SJSA1 (cell line): ENCODE measurements around the gene ASAP2. TPM values are rescaled to one million over a fixed set of nuclear protein-coding genes. Genes with fewer than 3 reads are reported as not detected.
A peak's percentile ranks its signal among the peaks of the same experiment; 100 is the strongest.

Source experiments
- DNase-seq, 2 experiments: peaks; one replicate each; pipeline ENCODE4 v3.0.0-alpha.2; 2015 to 2020; ENCODE audit warnings: low spot score in 2 of 2, low read depth in 1 of 2
- H3K27ac ChIP-seq: fragments of 250-450 bp; sonication (Bioruptor Pico); 2 replicates; pipeline ENCODE4 v1.5.1; 2020; ENCODE audit warnings: mild to moderate bottlenecking, moderate library complexity
- H3K27me3 ChIP-seq: fragments of 250-450 bp; sonication (Bioruptor Pico); replicated peaks from 2 replicates; pipeline ENCODE4 v1.5.1; 2020; ENCODE audit warnings: mild to moderate bottlenecking, moderate library complexity
- H3K36me3 ChIP-seq: fragments of 250-450 bp; sonication (Bioruptor Pico); 2 replicates; pipeline ENCODE4 v1.5.1; 2020; ENCODE audit warnings: mild to moderate bottlenecking
- H3K4me1 ChIP-seq: fragments of 250-450 bp; sonication (Bioruptor Pico); replicated peaks from 2 replicates; pipeline ENCODE4 v1.6.1; 2021; ENCODE audit warnings: mild to moderate bottlenecking
- H3K4me3 ChIP-seq: fragments of 250-450 bp; sonication (Bioruptor Pico); 2 replicates; pipeline ENCODE4 v1.5.1; 2020; ENCODE audit warnings: mild to moderate bottlenecking
- H3K9me3 ChIP-seq: fragments of 250-450 bp; sonication (Bioruptor Pico); replicated peaks from 2 replicates; pipeline ENCODE4 v1.5.1; 2020; ENCODE audit warnings: mild to moderate bottlenecking
- total RNA-seq: library from RNA; depleted of rRNA; stranded (reverse); fragments of >200 nt; shearing (Covaris generic); gene quantifications from 2 replicates; pipeline ENCODE4 v1.2.3, GENCODE V29; 2014

ASAP2 gene
- total RNA-seq, 1 experiment from 2014 or later = 15.5 TPM

DNA sequence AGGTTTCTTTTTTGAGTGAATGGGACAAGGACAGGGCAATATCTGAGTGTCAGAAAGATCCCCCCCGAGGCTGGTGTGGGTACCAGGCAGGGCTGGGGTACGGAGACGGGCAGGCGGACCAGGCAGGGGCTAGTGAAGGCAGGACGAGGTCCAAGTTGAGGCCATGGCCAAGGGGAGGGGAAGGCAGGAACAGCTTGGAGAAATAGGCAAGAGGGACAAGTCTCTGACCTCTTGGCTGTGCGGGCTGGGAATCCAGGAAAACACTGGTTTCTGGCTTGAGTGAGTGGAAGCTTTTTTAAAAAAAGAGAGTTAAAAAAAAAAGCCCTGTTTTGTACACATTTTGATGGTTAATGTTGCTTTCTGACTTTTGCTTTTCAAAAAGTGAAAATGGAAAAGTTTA lies 30.3 kb downstream of the ASAP2 start:
- no peak for DNase-seq
- Histone ChIP-seq H3K36me3 (no peaks in the 10 kb centered on the region), H3K27me3 (no peaks in the 10 kb centered on the region), H3K4me1 (peaks cover 76% of the 10 kb centered on the region), H3K27ac (peak overlapping the region; percentile 87), H3K9me3 (no peaks in the 10 kb centered on the region), H3K4me3 (no peak overlapping the region)

DNA sequence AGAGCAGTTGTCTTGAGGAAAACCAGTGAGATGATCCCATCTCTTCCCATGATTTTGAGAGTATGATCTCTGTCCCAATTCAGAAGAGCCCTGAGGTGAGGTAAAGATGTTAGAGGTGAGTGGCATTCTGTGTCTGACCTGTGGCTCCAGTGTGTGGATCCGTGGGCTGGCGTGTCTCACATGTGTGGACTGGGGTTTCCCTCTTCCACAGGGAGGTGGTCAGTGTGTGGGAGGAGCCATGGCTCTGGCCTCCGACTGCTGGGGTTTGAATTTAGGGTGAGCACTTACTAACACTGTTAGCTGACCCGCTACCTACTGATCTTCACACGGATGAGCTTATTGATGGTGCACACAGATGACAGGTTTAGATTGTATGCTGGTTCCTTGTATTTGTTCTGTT lies 31.2 kb downstream of the ASAP2 start:
- H3K36me3 ChIP-seq = no peaks in the 10 kb centered on the region
- H3K27ac ChIP-seq = peak overlapping the region; percentile 15; the same call in 1 of the 2 replicates
- no peak overlapping the region for H3K4me3 ChIP-seq
- H3K4me1 ChIP-seq = peaks cover 69% of the 10 kb centered on the region
- no peaks in the 10 kb centered on the region for H3K27me3 ChIP-seq
- no peaks in the 10 kb centered on the region for H3K9me3 ChIP-seq
- DNase-seq = no peak

DNA sequence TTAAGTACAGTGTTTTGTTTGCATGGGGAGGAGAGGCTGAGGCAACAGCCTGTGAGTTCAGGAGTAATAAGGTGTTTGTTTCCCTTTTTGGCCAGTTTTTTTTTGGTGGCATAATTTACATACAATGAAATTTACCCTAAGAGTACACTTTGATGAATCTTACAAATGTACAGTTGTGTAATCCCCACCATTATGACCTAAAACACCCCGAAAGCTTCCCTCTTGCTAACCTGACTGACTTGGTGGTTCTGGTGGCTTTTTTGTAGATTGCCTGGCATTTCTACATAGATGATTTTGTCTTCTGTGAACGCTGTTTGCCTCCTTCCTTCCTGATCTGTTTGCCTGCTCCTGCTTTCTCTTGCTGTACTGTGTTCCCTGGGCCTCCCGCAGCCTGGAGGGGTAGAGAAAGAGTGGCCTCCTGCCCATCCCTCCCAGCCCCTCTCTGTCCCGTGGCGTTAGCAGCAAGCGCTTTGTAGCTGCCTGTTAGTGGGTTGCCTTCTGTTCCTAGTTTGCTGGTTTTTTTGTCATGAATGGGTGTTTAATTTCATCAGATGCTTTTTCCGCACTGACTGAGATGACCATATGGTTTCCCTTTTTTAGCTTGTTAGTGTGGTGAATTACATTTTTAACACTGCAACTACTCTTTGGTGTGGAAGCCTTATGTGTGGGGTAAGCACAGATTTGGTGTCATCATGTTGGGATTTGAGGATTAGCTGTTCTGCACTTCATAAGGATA lies 32.1 kb downstream of the ASAP2 start:
- no peaks in the 10 kb centered on the region for H3K9me3 ChIP-seq
- H3K27me3 ChIP-seq = no peaks in the 10 kb centered on the region
- peaks cover 69% of the 10 kb centered on the region for H3K4me1 ChIP-seq
- no peaks in the 10 kb centered on the region for H3K36me3 ChIP-seq
- H3K4me3 ChIP-seq = no peak overlapping the region
- DNase-seq = no peak
- no peak overlapping the region for H3K27ac ChIP-seq

DNA sequence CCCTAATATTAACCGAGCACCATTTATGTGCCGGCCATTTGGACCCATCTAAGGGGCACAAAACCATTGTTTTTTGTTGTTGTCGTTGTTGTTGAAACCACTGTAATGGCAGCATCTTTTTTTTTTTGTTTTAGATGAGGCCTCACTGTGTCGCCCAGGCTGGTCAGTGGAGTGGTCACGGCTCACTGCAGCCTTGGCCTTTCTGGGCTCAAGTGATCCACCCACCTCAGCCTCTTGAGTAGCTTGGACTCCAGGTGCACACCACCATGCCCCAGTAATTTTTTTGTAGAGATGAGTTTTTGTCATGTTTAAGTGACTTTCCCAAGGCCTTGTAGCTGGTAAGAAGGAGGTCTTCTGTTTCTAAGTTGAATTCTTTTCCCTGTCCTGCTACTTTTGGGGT lies 33.0 kb downstream of the ASAP2 start:
- DNase-seq = no peak
- Histone ChIP-seq H3K4me1 (peaks cover 64% of the 10 kb centered on the region), H3K27ac (no peak overlapping the region), H3K27me3 (no peaks in the 10 kb centered on the region), H3K36me3 (no peaks in the 10 kb centered on the region), H3K4me3 (no peak overlapping the region), H3K9me3 (no peaks in the 10 kb centered on the region)

DNA sequence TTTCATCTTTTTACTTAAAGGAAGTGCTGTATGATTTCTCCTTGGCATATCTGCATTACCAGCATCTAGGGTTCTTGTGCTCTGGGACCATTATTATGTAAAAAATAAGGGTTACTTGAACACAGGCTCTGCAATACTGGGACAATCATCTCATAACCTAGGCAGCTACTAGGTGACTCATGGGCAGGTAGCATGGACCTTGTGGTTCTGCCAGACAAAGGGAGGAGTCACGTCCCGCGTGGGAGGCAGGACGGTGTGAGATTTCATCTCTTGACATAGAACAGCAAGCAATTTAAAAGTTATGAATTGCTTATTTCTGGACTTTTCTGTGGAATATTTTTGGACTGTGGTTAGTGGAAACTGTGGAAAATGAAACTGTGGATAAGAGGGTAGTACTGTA lies 34.1 kb downstream of the ASAP2 start:
- Histone ChIP-seq H3K27ac (no peak overlapping the region), H3K9me3 (no peaks in the 10 kb centered on the region), H3K4me3 (no peak overlapping the region), H3K27me3 (no peaks in the 10 kb centered on the region), H3K36me3 (no peaks in the 10 kb centered on the region), H3K4me1 (peaks cover 63% of the 10 kb centered on the region)
- no peak for DNase-seq

DNA sequence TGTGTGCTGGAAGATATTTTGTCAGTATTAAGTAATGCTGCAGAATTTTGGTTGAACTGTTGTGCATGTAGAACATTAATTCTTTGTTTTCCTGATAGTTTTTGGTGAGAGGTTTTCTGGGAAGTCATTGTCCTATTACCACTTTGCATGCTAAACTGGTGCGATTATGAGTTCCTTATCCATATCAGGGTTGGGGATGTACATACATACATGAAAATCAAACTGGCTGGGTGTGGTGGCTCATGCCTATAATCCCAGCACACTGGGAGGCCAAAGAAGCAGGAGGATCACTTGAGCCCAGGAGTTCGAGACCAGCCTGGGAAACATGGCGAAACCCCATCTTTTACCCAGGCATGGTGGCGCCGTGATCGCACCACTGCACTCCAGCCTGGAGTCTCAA lies 34.6 kb downstream of the ASAP2 start:
- Histone ChIP-seq H3K4me1 (peaks cover 58% of the 10 kb centered on the region), H3K36me3 (no peaks in the 10 kb centered on the region), H3K27me3 (no peaks in the 10 kb centered on the region), H3K27ac (no peak overlapping the region), H3K4me3 (no peak overlapping the region), H3K9me3 (no peaks in the 10 kb centered on the region)
- no peak for DNase-seq

DNA sequence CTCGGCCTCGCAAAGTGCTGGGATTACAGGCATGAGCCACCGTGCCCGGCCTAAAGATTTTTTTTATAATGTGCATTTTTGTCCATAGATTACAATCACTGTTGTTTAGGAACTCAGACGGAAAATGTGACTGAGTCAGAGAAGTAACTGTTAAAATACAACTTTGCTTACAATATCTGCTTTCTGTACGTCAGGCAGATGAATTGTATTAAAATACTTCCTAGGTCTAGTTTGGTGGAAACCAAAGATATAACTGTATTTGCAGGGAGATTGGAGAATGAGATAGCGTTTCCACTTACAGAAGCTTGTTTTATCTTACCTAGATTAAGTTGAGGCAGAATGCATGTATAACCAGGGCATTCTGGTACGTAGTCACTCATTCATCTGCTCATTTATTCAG lies 36.7 kb downstream of the ASAP2 start:
- peaks cover 43% of the 10 kb centered on the region for H3K4me1 ChIP-seq
- DNase-seq = no peak
- H3K9me3 ChIP-seq = no peaks in the 10 kb centered on the region
- no peaks in the 10 kb centered on the region for H3K27me3 ChIP-seq
- no peaks in the 10 kb centered on the region; the same call in 1 of the 2 replicates for H3K36me3 ChIP-seq
- H3K27ac ChIP-seq = peak overlapping the region; percentile 43; the same call in 1 of the 2 replicates
- H3K4me3 ChIP-seq = no peak overlapping the region

DNA sequence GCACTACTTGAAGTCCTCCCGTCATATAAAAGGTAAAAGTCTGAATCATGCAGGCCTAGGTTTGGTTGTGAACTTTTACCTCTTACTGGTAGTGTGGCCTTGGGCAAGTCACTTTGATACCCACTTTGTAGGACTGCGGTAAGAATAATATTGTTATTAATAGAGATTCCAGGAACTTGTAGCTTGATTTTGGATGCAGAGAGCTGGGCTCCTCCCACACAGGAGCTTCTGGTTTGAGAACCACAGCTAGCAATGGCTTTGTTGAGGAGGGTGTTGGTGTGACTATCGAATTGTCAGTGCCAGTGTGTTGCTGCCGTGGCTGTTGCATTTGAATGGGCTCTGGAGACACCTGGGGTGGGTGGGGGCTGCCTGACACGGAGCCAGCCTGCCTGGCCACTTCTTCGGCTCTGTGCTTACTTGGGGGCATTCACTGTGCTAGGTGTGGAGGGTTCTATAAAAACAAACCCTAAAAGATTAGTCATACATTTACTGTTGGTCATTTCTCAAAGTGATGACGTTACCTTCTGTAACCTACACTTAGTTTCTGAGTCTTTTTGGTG lies 38.5 kb downstream of the ASAP2 start:
- Histone ChIP-seq H3K27me3 (no peaks in the 10 kb centered on the region), H3K9me3 (no peaks in the 10 kb centered on the region), H3K4me1 (peaks cover 49% of the 10 kb centered on the region), H3K4me3 (no peak overlapping the region), H3K36me3 (no peaks in the 10 kb centered on the region; the same call in 1 of the 2 replicates), H3K27ac (no peak overlapping the region)
- DNase-seq = no peak

DNA sequence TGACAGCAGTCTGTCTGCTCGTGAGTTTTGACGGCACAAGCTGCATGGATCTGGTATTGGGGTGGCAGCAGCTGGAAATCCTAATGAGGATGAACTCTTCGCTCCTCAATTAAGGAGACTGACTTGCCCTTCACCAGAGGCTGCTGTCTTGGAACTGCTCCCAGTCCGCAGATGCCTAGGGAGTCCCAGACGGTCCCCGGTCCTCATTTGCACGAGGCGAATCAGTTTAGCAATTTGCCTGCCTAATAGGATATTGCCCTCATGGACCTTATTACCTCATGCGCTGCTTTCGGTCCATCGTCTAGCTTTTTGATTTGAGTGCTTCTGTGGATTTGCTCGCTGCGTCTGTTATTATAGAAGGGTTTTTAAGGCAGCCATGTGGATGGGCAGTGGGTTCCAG lies 40.6 kb downstream of the ASAP2 start:
- H3K27ac ChIP-seq = no peak overlapping the region
- H3K36me3 ChIP-seq = no peaks in the 10 kb centered on the region; the same call in 1 of the 2 replicates

DNA sequence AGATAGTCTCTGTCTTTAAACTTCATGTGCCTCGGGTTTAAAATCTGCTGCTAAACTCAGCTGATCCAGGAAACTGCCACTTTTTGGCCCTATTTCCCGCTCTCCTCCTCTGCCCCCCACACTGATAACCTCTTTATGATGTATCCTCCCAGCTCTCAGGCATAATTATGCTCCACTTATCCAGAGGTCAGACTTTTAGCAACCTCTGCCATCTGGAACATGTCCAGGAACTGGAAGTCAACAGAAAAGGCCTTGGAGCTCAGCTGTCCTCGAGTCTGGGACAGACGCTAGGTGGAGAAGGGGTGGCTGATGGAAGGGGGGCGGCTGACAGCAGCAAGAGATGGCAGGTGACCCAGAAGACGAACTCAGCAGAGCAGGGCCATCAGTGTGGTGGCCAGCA lies 41.2 kb downstream of the ASAP2 start:
- no peak for DNase-seq
- Histone ChIP-seq H3K27me3 (no peaks in the 10 kb centered on the region), H3K4me3 (no peak overlapping the region), H3K27ac (no peak overlapping the region), H3K36me3 (no peaks in the 10 kb centered on the region; the same call in 1 of the 2 replicates), H3K4me1 (peaks cover 70% of the 10 kb centered on the region), H3K9me3 (no peaks in the 10 kb centered on the region)

More for the DNA sequence above, 40.6 kb downstream of the ASAP2 start:
- DNase-seq = no peak
- Histone ChIP-seq H3K4me1 (peaks cover 70% of the 10 kb centered on the region), H3K9me3 (no peaks in the 10 kb centered on the region), H3K27me3 (no peaks in the 10 kb centered on the region), H3K4me3 (no peak overlapping the region)

DNA sequence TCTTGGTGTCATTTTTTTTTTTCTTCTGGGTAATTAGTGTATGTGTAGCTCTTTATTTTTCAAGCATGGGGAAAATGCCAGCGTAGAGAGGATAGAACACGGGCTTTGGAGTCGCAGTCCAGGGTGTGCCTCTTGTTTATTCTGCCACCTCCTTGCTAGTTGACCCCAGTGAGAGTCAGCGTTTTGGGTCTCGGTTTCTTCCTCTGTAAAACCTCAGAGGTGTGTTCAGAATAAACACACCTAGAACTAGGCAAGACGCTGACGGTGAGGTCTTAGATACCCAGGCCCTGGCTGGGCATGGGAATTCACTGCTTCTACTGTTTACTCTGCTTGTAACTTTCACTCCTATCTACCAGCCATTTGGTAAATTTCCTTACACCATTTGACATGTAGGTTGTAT lies 41.8 kb downstream of the ASAP2 start:
- no peak overlapping the region for H3K4me3 ChIP-seq
- H3K36me3 ChIP-seq = no peaks in the 10 kb centered on the region; the same call in 1 of the 2 replicates
- H3K4me1 ChIP-seq = peaks cover 64% of the 10 kb centered on the region
- DNase-seq = no peak
- H3K27me3 ChIP-seq = no peaks in the 10 kb centered on the region
- H3K27ac ChIP-seq = peak overlapping the region; percentile 66
- no peaks in the 10 kb centered on the region for H3K9me3 ChIP-seq

DNA sequence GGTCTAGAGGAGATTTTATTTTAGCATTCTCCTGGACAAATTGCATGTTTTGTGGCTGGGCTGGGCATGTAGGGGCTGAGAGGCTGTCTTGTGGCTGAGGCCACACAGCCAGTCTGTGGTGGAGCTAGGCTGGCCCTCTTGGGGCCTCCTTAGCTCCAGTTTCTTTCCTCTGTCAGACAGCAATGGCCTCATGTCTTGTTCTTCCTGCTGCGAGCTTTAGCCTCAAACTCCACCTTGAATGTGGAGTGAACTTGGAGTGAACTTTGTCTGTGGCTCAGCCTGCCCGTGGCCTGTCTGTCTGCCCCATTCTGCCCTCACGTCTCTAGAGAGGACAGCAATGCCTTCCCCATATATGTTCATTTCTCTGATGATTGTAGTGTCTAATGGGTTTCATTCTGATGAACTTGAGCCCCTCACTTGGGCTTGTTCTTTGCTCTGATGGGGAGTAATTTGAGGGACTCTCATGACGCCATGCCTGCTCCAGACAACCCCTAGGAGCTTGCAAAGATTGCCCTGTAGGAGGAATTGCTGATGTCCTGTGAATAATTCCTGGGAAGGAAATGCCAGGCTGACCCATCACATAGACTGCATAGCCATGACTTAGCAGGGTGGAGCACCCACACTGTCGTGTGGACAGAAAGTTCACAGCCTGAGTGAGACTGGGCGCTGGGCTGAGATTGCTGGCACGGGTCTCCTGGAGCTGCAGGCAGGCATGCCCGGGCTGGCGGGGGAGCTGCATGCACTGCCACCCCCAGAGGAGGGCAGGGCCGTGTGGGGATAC lies 42.6 kb downstream of the ASAP2 start:
- Histone ChIP-seq H3K27me3 (no peaks in the 10 kb centered on the region), H3K27ac (peak overlapping the region; percentile 66), H3K9me3 (no peaks in the 10 kb centered on the region), H3K36me3 (no peaks in the 10 kb centered on the region; the same call in 1 of the 2 replicates), H3K4me1 (peaks cover 60% of the 10 kb centered on the region), H3K4me3 (no peak overlapping the region)
- DNase-seq = peak; percentile 54 to 60

DNA sequence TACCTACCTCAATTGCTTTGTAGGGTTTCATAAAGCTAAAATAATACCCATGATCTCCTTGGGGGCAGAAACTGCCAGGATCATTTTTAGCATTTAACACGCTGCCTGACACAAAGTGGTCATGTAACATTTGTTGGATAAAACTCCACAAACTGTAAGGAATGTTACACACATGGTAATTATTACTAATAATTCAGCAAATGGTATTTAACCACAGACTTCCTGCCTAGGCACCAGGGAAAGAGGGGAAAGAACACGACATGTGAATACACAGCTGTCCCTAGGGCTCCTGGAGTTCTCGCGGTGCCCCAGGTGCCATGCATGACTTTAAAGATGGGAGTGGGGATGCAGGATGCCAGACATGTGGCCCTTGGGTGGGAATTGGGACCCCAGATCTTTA lies 43.5 kb downstream of the ASAP2 start:
- Histone ChIP-seq H3K4me1 (peaks cover 52% of the 10 kb centered on the region), H3K27me3 (no peaks in the 10 kb centered on the region), H3K36me3 (no peaks in the 10 kb centered on the region; the same call in 1 of the 2 replicates), H3K9me3 (no peaks in the 10 kb centered on the region), H3K27ac (peak overlapping the region; percentile 66), H3K4me3 (no peak overlapping the region)
- no peak for DNase-seq
